HG03460 (cell line): ENCODE results near the gene MINDY4.

Experiments used
- ATAC-seq: cut with Tn5 transposase; IDR thresholded peaks from one replicate; pipeline ENCODE4 v1.9.1; 2021; ENCODE audit not compliant: unreplicated experiment

Gene MINDY4

GRCh38 chr7:30896783-30897637 lies 125.8 kb downstream of the MINDY4 start:
- ATAC-seq = no peak

GRCh38 chr7:30897770-30898169 lies 126.6 kb downstream of the MINDY4 start:
- no peak for ATAC-seq

GRCh38 chr7:30898411-30898810 lies 127.2 kb downstream of the MINDY4 start:
- no peak for ATAC-seq

- ATAC-seq = no peak
These were observed 127.8 kb downstream of the MINDY4 start for GRCh38 chr7:30899066-30899465.

GRCh38 chr7:30899630-30900029 lies 128.4 kb downstream of the MINDY4 start:
- no peak for ATAC-seq

- ATAC-seq = no peak
These were observed 128.8 kb downstream of the MINDY4 start for GRCh38 chr7:30900053-30900452.

- ATAC-seq = no peak
These were observed 129.7 kb downstream of the MINDY4 start for GRCh38 chr7:30900803-30901362.

- no peak for ATAC-seq
These were observed 130.6 kb downstream of the MINDY4 start for GRCh38 chr7:30901856-30902255.

GRCh38 chr7:30902466-30902865 lies 131.2 kb downstream of the MINDY4 start:
- ATAC-seq = no peak

- ATAC-seq = no peak
These were observed 131.9 kb downstream of the MINDY4 start for GRCh38 chr7:30903146-30903545.

- ATAC-seq = no peak
These were observed 133.3 kb downstream of the MINDY4 start for GRCh38 chr7:30904561-30904960.

- ATAC-seq = no peak
These were observed 134.1 kb downstream of the MINDY4 start for GRCh38 chr7:30905078-30906012.

GRCh38 chr7:30906014-30906413 lies 134.8 kb downstream of the MINDY4 start:
- ATAC-seq = no peak

GRCh38 chr7:30906515-30907240 lies 135.5 kb downstream of the MINDY4 start:
- no peak for ATAC-seq

- no peak for ATAC-seq
These were observed 136.5 kb downstream of the MINDY4 start for GRCh38 chr7:30907527-30908267.

- no peak for ATAC-seq
These were observed 137.5 kb downstream of the MINDY4 start for GRCh38 chr7:30908681-30909080.

GRCh38 chr7:30909431-30909830 lies 138.2 kb downstream of the MINDY4 start:
- ATAC-seq = no peak

- no peak for ATAC-seq
These were observed 139.3 kb downstream of the MINDY4 start for GRCh38 chr7:30910411-30911073.

GRCh38 chr7:30911133-30911532 lies 139.9 kb downstream of the MINDY4 start:
- ATAC-seq = no peak

GRCh38 chr7:30911561-30911969 lies 140.3 kb downstream of the MINDY4 start, which contains the start of gene AQP1:
TSS of gene AQP1 (plus strand) at chr7:30911853. CDS start at chr7:30911910, 57 bp downstream.
- ATAC-seq = no peak
